HG03139 (cell line): ENCODE data around the gene KDM5B.
"Not testable (repeated sequence)": the region's sequence is repeated elsewhere in the genome, so short reads cannot be mapped to it uniquely, and the experiment has no call there.

Experiments
- ATAC-seq: cut with Tn5 transposase; IDR thresholded peaks from one replicate; pipeline ENCODE4 v1.9.1; 2021; ENCODE audit not compliant: unreplicated experiment

Gene KDM5B

GRCh38 chr1:202807926-202808757 is at the start of gene KDM5B:
Gene KDM5B (minus strand): TSS chr1:202808421. CDS start chr1:202808305, 116 bp downstream.
- no peak for ATAC-seq

GRCh38 chr1:202857136-202857610 is 49.0 kb upstream of the KDM5B start:
- no peak for ATAC-seq

GRCh38 chr1:202856014-202856413 is 47.8 kb upstream of the KDM5B start:
- no peak for ATAC-seq

- no peak for ATAC-seq
These were observed 46.6 kb upstream of the KDM5B start for GRCh38 chr1:202854787-202855186.

- ATAC-seq: no peak
These were observed 44.1 kb upstream of the KDM5B start for GRCh38 chr1:202852163-202852904.

- no peak for ATAC-seq
These were observed 42.6 kb upstream of the KDM5B start for GRCh38 chr1:202850593-202851362.

- no peak for ATAC-seq
These were observed 39.9 kb upstream of the KDM5B start for GRCh38 chr1:202848191-202848542.

GRCh38 chr1:202844935-202845334 is 36.7 kb upstream of the KDM5B start:
- no peak for ATAC-seq

- ATAC-seq: no peak
These were observed 36.0 kb upstream of the KDM5B start for GRCh38 chr1:202844259-202844658.

- no peak for ATAC-seq
These were observed 34.9 kb upstream of the KDM5B start for GRCh38 chr1:202843081-202843480.

GRCh38 chr1:202837746-202838262 is 29.6 kb upstream of the KDM5B start:
- no peak for ATAC-seq

GRCh38 chr1:202836623-202837403 is 28.6 kb upstream of the KDM5B start:
- ATAC-seq: no peak

- no peak for ATAC-seq
These were observed 27.4 kb upstream of the KDM5B start for GRCh38 chr1:202835548-202836072.

- no peak for ATAC-seq
These were observed 26.7 kb upstream of the KDM5B start for GRCh38 chr1:202834771-202835547.

- no peak for ATAC-seq
These were observed 23.7 kb upstream of the KDM5B start for GRCh38 chr1:202831906-202832305.

- not testable (repeated sequence) for ATAC-seq
These were observed 21.0 kb upstream of the KDM5B start for GRCh38 chr1:202829223-202829622.

GRCh38 chr1:202825748-202826147 is 17.5 kb upstream of the KDM5B start:
- no peak for ATAC-seq

- no peak for ATAC-seq
These were observed 13.2 kb upstream of the KDM5B start for GRCh38 chr1:202821467-202821866.

GRCh38 chr1:202818819-202819218 is 10.6 kb upstream of the KDM5B start:
- no peak for ATAC-seq
